BLaER1 treated with 17β-estradiol and CSF1 and Interleukin-3, amounts not matched to agents 10 nM and 100 nM (cell line): ENCODE measurements around the gene SNAI1.
"Not testable (repeated sequence)": the region's sequence is repeated elsewhere in the genome, so short reads cannot be mapped to it uniquely, and the experiment has no call there.

ENCODE experiments used
- H3K27ac ChIP-seq, 11 experiments: shearing (Covaris generic); formaldehyde crosslinking; 2 replicates each; pipeline ENCODE4 v1.8.1; 2022
- H3K27me3 ChIP-seq, 11 experiments: shearing (Covaris generic); formaldehyde crosslinking; 2 replicates each; pipeline ENCODE4 v1.8.1; 2022
- H3K36me3 ChIP-seq, 11 experiments: shearing (Covaris generic); formaldehyde crosslinking; 2 replicates each; pipeline ENCODE4 v1.8.1; 2022
- H3K4me1 ChIP-seq, 10 experiments: shearing (Covaris generic); formaldehyde crosslinking; 2 replicates each; pipeline ENCODE4 v1.8.1; 2022
- H3K4me2 ChIP-seq, 11 experiments: shearing (Covaris generic); formaldehyde crosslinking; 2 replicates each; pipeline ENCODE4 v1.8.1; 2022
- H3K4me3 ChIP-seq, 10 experiments: shearing (Covaris generic); formaldehyde crosslinking; 2 replicates each; pipeline ENCODE4 v1.8.1; 2022
- H3K9ac ChIP-seq, 11 experiments: shearing (Covaris generic); formaldehyde crosslinking; 2 replicates each; pipeline ENCODE4 v1.8.1; 2022
- H3K9me3 ChIP-seq, 11 experiments: shearing (Covaris generic); formaldehyde crosslinking; replicated peaks in 1 of 11; 2 replicates each; pipeline ENCODE4 v1.8.1; 2022
- H4K20me1 ChIP-seq, 11 experiments: shearing (Covaris generic); formaldehyde crosslinking; 2 replicates each; pipeline ENCODE4 v1.8.1; 2022
- Cebpa-rat ChIP-seq, 11 experiments: shearing (Covaris generic); IDR thresholded peaks; 2 replicates each; pipeline ENCODE4 v1.8.1; 2022

SNAI1 gene

GRCh38 chr20:49987015-49987867 lies 4.5 kb downstream of the SNAI1 start:
- peaks cover 11 to 63% (median 60%) of the 10 kb centered on the region in 11 experiments for H3K36me3 ChIP-seq
- H3K4me3 ChIP-seq: peak overlapping the region in 7 of 10 experiments; percentile 76 to 98 (median 94); a peak in 12 of 20 replicates
- peak overlapping the region in 8 of 11 experiments; percentile 1 to 90 (median 67); a peak in 12 of 22 replicates for H3K27ac ChIP-seq
- no peak for TF ChIP-seq Cebpa-rat (IDR thresholded peaks at IDR 0.05)
- peaks cover 71 to 93% (median 88%) of the 10 kb centered on the region in 10 experiments for H3K4me1 ChIP-seq
- H3K27me3 ChIP-seq: no peaks in the 10 kb centered on the region
- peak overlapping the region; percentile 89 to 100 (median 97); a peak in 20 of 22 replicates for H3K4me2 ChIP-seq
- H3K9ac ChIP-seq: peak overlapping the region; percentile 38 to 95 (median 91); a peak in 17 of 22 replicates
- H3K9me3 ChIP-seq: no peaks in the 10 kb centered on the region
- peaks cover 0 to 75% (median 57%) of the 10 kb centered on the region in 11 experiments; a peak in 18 of 22 replicates for H4K20me1 ChIP-seq

GRCh38 chr20:49987868-49988690 lies 5.3 kb downstream of the SNAI1 start:
- H3K9ac ChIP-seq: peak overlapping the region in 9 of 11 experiments; percentile 29 to 95 (median 70); a peak in 14 of 22 replicates
- peak overlapping the region; percentile 73 to 100 (median 97) for H3K4me2 ChIP-seq
- H3K4me3 ChIP-seq: peak overlapping the region in 6 of 10 experiments; percentile 93 to 98 (median 94); a peak in 10 of 20 replicates
- TF ChIP-seq Cebpa-rat (IDR thresholded peaks at IDR 0.05): no peak
- peaks cover 70 to 96% (median 91%) of the 10 kb centered on the region in 10 experiments for H3K4me1 ChIP-seq
- no peaks in the 10 kb centered on the region for H3K9me3 ChIP-seq
- H4K20me1 ChIP-seq: peaks cover 0 to 72% (median 55%) of the 10 kb centered on the region in 11 experiments; a peak in 18 of 22 replicates
- peak overlapping the region in 7 of 11 experiments; percentile 7 to 90 (median 82); a peak in 13 of 22 replicates for H3K27ac ChIP-seq
- H3K27me3 ChIP-seq: no peaks in the 10 kb centered on the region
- H3K36me3 ChIP-seq: peaks cover 11 to 63% (median 60%) of the 10 kb centered on the region in 11 experiments

- Histone ChIP-seq H3K36me3 (peaks cover 11 to 52% (median 49%) of the 10 kb centered on the region in 11 experiments), H3K27ac (peak overlapping the region; percentile 25 to 90 (median 74); a peak in 21 of 22 replicates), H3K27me3 (no peaks in the 10 kb centered on the region), H3K4me3 (peak overlapping the region in 7 of 10 experiments; percentile 13 to 97 (median 46); a peak in 13 of 20 replicates), H3K9ac (peak overlapping the region; percentile 33 to 95 (median 63); a peak in 20 of 22 replicates), H3K4me1 (peaks cover 58 to 100% (median 94%) of the 10 kb centered on the region in 10 experiments), H4K20me1 (peaks cover 0 to 59% (median 42%) of the 10 kb centered on the region in 11 experiments; a peak in 18 of 22 replicates), H3K4me2 (peak overlapping the region; percentile 73 to 100 (median 97)), H3K9me3 (no peaks in the 10 kb centered on the region)
- no peak for TF ChIP-seq Cebpa-rat (IDR thresholded peaks at IDR 0.05)
These were observed 6.7 kb downstream of the SNAI1 start for GRCh38 chr20:49989234-49990065.

GRCh38 chr20:49990271-49990720 lies 7.5 kb downstream of the SNAI1 start:
- peak overlapping the region in 10 of 11 experiments; percentile 40 to 90 (median 75); a peak in 21 of 22 replicates for H3K27ac ChIP-seq
- peaks cover 0 to 50% (median 33%) of the 10 kb centered on the region in 11 experiments; a peak in 18 of 22 replicates for H4K20me1 ChIP-seq
- no peak overlapping the region for H3K4me3 ChIP-seq
- peaks cover 11 to 43% (median 41%) of the 10 kb centered on the region in 11 experiments for H3K36me3 ChIP-seq
- H3K9me3 ChIP-seq: no peaks in the 10 kb centered on the region
- no peak for TF ChIP-seq Cebpa-rat (IDR thresholded peaks at IDR 0.05)
- peak overlapping the region; percentile 73 to 100 (median 97); a peak in 20 of 22 replicates for H3K4me2 ChIP-seq
- peaks cover 50 to 95% (median 88%) of the 10 kb centered on the region in 10 experiments for H3K4me1 ChIP-seq
- H3K27me3 ChIP-seq: no peaks in the 10 kb centered on the region
- peak overlapping the region in 9 of 11 experiments; percentile 33 to 95 (median 70); a peak in 15 of 22 replicates for H3K9ac ChIP-seq

GRCh38 chr20:49993301-49993751 lies 10.5 kb downstream of the SNAI1 start:
- Histone ChIP-seq H3K36me3 (peaks cover under 1 to 13% (median 11%) of the 10 kb centered on the region in 11 experiments; a peak in 21 of 22 replicates), H4K20me1 (peaks cover 0 to 20% (median 3%) of the 10 kb centered on the region in 11 experiments; a peak in 11 of 22 replicates), H3K4me1 (peaks cover 25 to 85% (median 65%) of the 10 kb centered on the region in 10 experiments), H3K27me3 (no peaks in the 10 kb centered on the region), H3K4me2 (peak overlapping the region in 9 of 11 experiments; percentile 4 to 100 (median 32); a peak in 15 of 22 replicates), H3K4me3 (no peak overlapping the region), H3K9me3 (no peaks in the 10 kb centered on the region), H3K27ac (no peak overlapping the region; a peak in 1 of 22 replicates), H3K9ac (no peak overlapping the region)
- TF ChIP-seq Cebpa-rat (IDR thresholded peaks at IDR 0.05): no peak

GRCh38 chr20:49995586-49995985 lies 12.8 kb downstream of the SNAI1 start:
- Histone ChIP-seq H3K4me1 (peaks cover 23 to 85% (median 65%) of the 10 kb centered on the region in 10 experiments), H3K9me3 (no peaks in the 10 kb centered on the region), H3K36me3 (no peaks in the 10 kb centered on the region), H3K4me3 (no peak overlapping the region), H3K9ac (no peak overlapping the region), H3K27ac (no peak overlapping the region), H4K20me1 (no peaks in the 10 kb centered on the region), H3K27me3 (no peaks in the 10 kb centered on the region), H3K4me2 (no peak overlapping the region)
- TF ChIP-seq Cebpa-rat (IDR thresholded peaks at IDR 0.05): no peak

GRCh38 chr20:49998478-49999188 lies 15.9 kb downstream of the SNAI1 start:
- Histone ChIP-seq H3K4me2 (peak overlapping the region; percentile 68 to 95 (median 79)), H3K4me1 (peaks cover 52 to 87% (median 70%) of the 10 kb centered on the region in 10 experiments), H3K27ac (peak overlapping the region in 9 of 11 experiments; percentile 32 to 94 (median 63); a peak in 17 of 22 replicates), H3K4me3 (peak overlapping the region in 2 of 10 experiments; percentile 13 to 42; a peak in 2 of 20 replicates), H3K9ac (peak overlapping the region in 9 of 11 experiments; percentile 2 to 62 (median 56); a peak in 15 of 22 replicates)
- not testable (repeated sequence) for H3K27me3 ChIP-seq, H3K9me3 ChIP-seq, H3K36me3 ChIP-seq, H4K20me1 ChIP-seq
